Bronchial epithelial cell (primary cell): ENCODE data around the gene CLDN1. TPM values are rescaled to one million over a fixed set of nuclear protein-coding genes. Genes with fewer than 3 reads are reported as not detected.

Experiments used
- DNase-seq: peaks from one replicate; pipeline ENCODE4 v3.0.0-alpha.2; 2010; ENCODE audit warnings: low read depth
- FAIRE-seq: peaks from 2 replicates; lab custom pipeline; 2011; peaks lifted over from hg19 to GRCh38; lab: Jason Lieb, UNC
- H3K27me3 ChIP-seq: 2 replicates; pipeline ENCODE4 v1.5.1; 2011; ENCODE audit warnings: low read length; ENCODE audit not compliant: control insufficient read depth, insufficient read depth
- H3K36me3 ChIP-seq: 2 replicates; pipeline ENCODE4 v1.5.1; 2011; ENCODE audit warnings: low read length; ENCODE audit not compliant: control insufficient read depth, insufficient read depth
- H3K4me3 ChIP-seq: 2 replicates; pipeline ENCODE4 v1.5.1; 2011; ENCODE audit warnings: mild to moderate bottlenecking, low read depth, low read length, control low read depth
- total RNA-seq: library from RNA; depleted of rRNA; stranded (reverse); fragments of >200 nt; gene quantifications from 2 replicates; pipeline ENCODE4 v1.2.1, GENCODE V29; 2014
- TF ChIP-seq, protein P1 (sequence below): IDR thresholded peaks from 2 replicates; pipeline ENCODE4 v1.5.1; 2011; ENCODE audit warnings: mild to moderate bottlenecking, moderate library complexity, low read length, control low read depth, inconsistent platforms; ENCODE audit not compliant: insufficient read depth, severe bottlenecking

Gene CLDN1
- total RNA-seq, 1 donor from 2014 or later: 26.6 TPM

DNA sequence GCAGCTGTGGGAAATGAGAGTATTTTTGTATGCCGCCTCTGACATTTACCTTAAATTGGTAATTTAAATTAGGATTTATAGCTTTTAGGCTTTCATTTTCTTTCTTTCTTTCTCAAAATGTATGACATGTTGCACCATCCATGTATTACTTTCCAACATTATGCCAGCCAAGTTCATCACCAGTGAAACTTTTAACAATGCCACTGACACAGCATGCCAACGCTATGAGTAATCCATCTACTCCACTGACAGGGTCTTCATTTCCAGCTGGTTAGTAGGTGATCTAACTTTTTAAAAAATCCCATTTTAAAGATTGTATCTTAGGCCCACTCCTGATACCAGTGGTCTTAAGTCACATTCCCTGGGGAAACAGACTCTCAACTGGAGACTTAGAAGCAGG, 43.9 kb upstream of the CLDN1 start:
- Histone ChIP-seq H3K4me3 (no peak overlapping the region), H3K36me3 (no peaks in the 10 kb centered on the region), H3K27me3 (no peaks in the 10 kb centered on the region)
- DNase-seq (peak; percentile 74), FAIRE-seq (peak; percentile 18)
- TF ChIP-seq, protein P1, sequence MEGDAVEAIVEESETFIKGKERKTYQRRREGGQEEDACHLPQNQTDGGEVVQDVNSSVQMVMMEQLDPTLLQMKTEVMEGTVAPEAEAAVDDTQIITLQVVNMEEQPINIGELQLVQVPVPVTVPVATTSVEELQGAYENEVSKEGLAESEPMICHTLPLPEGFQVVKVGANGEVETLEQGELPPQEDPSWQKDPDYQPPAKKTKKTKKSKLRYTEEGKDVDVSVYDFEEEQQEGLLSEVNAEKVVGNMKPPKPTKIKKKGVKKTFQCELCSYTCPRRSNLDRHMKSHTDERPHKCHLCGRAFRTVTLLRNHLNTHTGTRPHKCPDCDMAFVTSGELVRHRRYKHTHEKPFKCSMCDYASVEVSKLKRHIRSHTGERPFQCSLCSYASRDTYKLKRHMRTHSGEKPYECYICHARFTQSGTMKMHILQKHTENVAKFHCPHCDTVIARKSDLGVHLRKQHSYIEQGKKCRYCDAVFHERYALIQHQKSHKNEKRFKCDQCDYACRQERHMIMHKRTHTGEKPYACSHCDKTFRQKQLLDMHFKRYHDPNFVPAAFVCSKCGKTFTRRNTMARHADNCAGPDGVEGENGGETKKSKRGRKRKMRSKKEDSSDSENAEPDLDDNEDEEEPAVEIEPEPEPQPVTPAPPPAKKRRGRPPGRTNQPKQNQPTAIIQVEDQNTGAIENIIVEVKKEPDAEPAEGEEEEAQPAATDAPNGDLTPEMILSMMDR: no peak

DNA sequence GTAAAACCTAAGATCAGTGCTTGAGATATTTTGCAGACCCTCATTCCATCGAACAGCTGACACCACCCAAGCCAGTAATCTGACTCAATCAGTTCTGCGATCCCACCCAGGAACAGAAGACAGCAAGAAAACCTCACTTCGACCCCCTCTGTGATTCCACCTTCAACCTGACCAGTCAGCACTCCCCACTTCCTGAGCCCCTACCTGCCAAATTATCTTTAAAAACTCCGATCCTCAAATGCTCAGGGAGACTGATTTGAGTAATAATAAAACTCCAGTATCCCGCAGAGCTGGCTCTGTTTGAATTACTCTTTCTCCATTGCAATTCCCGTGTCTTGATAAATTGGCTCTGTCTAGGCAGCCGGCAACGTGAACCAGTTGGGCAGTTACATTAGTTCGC, 40.0 kb upstream of the CLDN1 start:
- no peak overlapping the region for H3K4me3 ChIP-seq
- FAIRE-seq (no peak), DNase-seq (no peak)
- no peaks in the 10 kb centered on the region for H3K27me3 ChIP-seq
- TF ChIP-seq, protein P1: no peak
- H3K36me3 ChIP-seq: no peaks in the 10 kb centered on the region

DNA sequence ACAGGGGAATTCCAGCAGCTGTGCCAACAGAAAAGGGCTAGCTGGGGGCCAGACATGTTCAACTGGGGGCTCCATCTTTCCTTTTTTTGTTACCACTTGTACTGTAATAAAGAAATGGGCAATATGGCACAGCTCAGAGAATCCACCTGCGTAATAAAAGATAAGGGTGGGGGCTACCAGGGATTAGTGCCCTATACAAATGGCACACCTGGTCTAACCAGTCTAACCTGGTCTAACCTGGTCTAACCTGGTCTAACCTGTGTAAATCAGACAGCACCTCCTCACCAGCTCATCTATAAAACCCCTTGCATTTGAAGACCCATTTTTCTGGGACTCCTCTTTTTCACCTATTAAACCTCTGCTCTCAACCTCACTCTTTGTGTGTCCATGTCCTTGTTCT, 39.5 kb upstream of the CLDN1 start:
- Histone ChIP-seq H3K36me3 (no peaks in the 10 kb centered on the region), H3K27me3 (no peaks in the 10 kb centered on the region), H3K4me3 (no peak overlapping the region)
- FAIRE-seq: no peak
- TF ChIP-seq, protein P1: no peak
- no peak for DNase-seq

DNA sequence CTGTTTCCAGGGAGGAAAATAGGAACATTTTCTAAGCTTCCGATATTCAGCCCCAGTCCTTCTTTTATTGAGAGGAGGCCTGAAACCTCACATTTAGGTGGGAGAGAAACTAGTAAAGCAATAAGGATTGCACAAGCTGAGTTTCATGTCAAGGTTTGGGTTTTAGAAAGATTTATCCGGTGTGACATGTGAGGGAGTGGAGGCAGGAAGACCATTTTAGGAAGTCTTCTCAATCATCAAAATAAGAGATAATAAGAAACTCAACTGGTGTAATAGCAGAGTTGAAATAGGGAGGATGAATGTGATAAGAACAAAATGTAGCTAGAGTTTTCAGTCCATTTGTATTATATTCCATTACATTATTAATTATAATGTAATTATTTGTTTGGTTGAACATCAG, 38.0 kb upstream of the CLDN1 start:
- TF ChIP-seq, protein P1: no peak
- Histone ChIP-seq H3K36me3 (no peaks in the 10 kb centered on the region), H3K4me3 (no peak overlapping the region), H3K27me3 (no peaks in the 10 kb centered on the region)
- DNase-seq (no peak), FAIRE-seq (no peak)

DNA sequence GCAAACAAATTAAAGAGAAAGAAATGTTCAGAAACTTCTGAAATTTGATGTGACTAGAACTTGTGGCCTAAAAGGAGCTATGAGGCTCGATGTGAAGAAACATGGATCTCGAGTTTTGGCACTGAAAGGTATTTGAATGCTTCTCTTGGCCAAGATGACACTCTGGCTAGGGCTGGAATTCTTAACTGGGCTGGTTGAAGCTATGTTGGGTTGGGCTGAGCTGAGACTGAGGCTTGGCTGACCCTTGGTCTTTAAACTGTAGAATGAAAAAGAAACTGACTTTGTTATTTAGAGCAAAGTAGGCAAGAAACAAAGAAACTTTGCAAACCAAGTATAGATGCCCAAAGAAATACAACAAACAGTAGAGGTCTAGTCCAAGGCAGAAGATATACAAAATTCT, 37.6 kb upstream of the CLDN1 start:
- DNase-seq: no peak
- Histone ChIP-seq H3K36me3 (no peaks in the 10 kb centered on the region), H3K4me3 (no peak overlapping the region), H3K27me3 (no peaks in the 10 kb centered on the region)
- TF ChIP-seq, protein P1: no peak
- FAIRE-seq: no peak

DNA sequence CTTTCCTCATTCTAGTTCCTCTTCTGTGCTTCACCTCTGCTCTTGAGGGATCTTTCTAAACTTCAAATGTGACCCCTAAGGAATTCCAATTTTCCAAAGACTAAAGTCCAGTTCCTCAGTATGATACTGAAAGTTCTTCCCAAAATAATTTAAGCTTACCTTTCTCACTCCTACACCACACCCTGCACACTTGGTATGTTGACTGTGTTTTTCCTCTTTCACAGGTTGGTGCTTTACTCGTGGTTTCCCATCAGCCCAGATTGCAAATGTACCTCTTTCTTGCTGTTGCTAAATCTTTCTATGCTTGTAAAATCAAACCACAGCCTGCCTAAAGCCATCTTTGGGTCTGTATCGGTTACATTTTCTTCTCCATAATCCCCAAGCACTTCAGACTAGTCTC, 35.2 kb upstream of the CLDN1 start:
- FAIRE-seq (no peak), DNase-seq (no peak)
- H3K4me3 ChIP-seq: no peak overlapping the region
- H3K27me3 ChIP-seq: no peaks in the 10 kb centered on the region
- no peaks in the 10 kb centered on the region for H3K36me3 ChIP-seq
- TF ChIP-seq, protein P1: no peak
